ENCODE results near the gene PEX5L. TPM values are rescaled to one million over a fixed set of nuclear protein-coding genes. Genes with fewer than 3 reads are reported as not detected.
A peak's percentile ranks its signal among the peaks of the same experiment; 100 is the strongest.

Gene PEX5L
- total and polyA plus RNA-seq, 2 experiments from 2014 or later, result 6.3 to 7.0 TPM

GRCh38 chr3:179970746-179971145, 66.0 kb downstream of the PEX5L start:
- H3K9me3 Mint-ChIP-seq, result no peaks in the 10 kb centered on the region
- Histone ChIP-seq H3K4me3 (no peak overlapping the region), H3K9me2 (ENCODE audit: insufficient read depth) (peaks cover 3% of the 10 kb centered on the region; the same call in 1 of the 2 replicates), H4K20me1 (replicated peaks; ENCODE audit: insufficient read depth) (no peaks in the 10 kb centered on the region), H3F3A (replicated peaks; ENCODE audit: low read depth) (no peaks in the 10 kb centered on the region), H3K27me3 (ENCODE audit: insufficient read depth) (no peaks in the 10 kb centered on the region), H3K4me2 (no peak overlapping the region), H3K27ac (ENCODE audit: low read depth) (no peak overlapping the region), H3K36me3 (ENCODE audit: insufficient read depth) (no peaks in the 10 kb centered on the region), H3K79me2 (replicated peaks; ENCODE audit: insufficient read depth) (no peaks in the 10 kb centered on the region), H2AFZ (no peak overlapping the region), H3K4me1 (ENCODE audit: insufficient read depth) (no peaks in the 10 kb centered on the region; the same call in 1 of the 2 replicates)
- ATAC-seq, result no peak
- peaks cover 19% of the 10 kb centered on the region for H3K4me1 Mint-ChIP-seq
- no peak overlapping the region for H3K27ac Mint-ChIP-seq
- no peak for DNase-seq (ENCODE audit: low spot score)
- H3K27me3 Mint-ChIP-seq (ENCODE audit: insufficient read depth, low read depth, poor library complexity), result no peaks in the 10 kb centered on the region
- TF ChIP-seq ETS1 (IDR thresholded peaks at IDR 0.05) (no peak), POLR2AphosphoS5 (IDR thresholded peaks at IDR 0.05; ENCODE audit: low read depth) (no peak)
- no peak overlapping the region for H3K4me3 Mint-ChIP-seq
- H3K36me3 Mint-ChIP-seq (ENCODE audit: low read depth), result no peaks in the 10 kb centered on the region

- Mint-ChIP-seq H3K36me3 (ENCODE audit: low read depth) (no peaks in the 10 kb centered on the region), H3K9me3 (no peaks in the 10 kb centered on the region), H3K27ac (peak overlapping the region; percentile 91), H3K4me1 (peaks cover 18% of the 10 kb centered on the region), H3K27me3 (ENCODE audit: insufficient read depth, low read depth, poor library complexity) (no peaks in the 10 kb centered on the region), H3K4me3 (no peak overlapping the region)
- DNase-seq (ENCODE audit: low spot score) (no peak), ATAC-seq (no peak)
- Histone ChIP-seq H3K27me3 (ENCODE audit: insufficient read depth) (no peaks in the 10 kb centered on the region), H3K9me2 (ENCODE audit: insufficient read depth) (peaks cover 3% of the 10 kb centered on the region; the same call in 1 of the 2 replicates), H3K27ac (ENCODE audit: low read depth) (no peak overlapping the region), H3K4me1 (ENCODE audit: insufficient read depth) (no peaks in the 10 kb centered on the region; the same call in 1 of the 2 replicates), H3F3A (replicated peaks; ENCODE audit: low read depth) (no peaks in the 10 kb centered on the region), H3K79me2 (replicated peaks; ENCODE audit: insufficient read depth) (no peaks in the 10 kb centered on the region), H3K4me3 (no peak overlapping the region), H3K36me3 (ENCODE audit: insufficient read depth) (no peaks in the 10 kb centered on the region), H2AFZ (no peak overlapping the region), H3K4me2 (no peak overlapping the region), H4K20me1 (replicated peaks; ENCODE audit: insufficient read depth) (no peaks in the 10 kb centered on the region)
- TF ChIP-seq POLR2AphosphoS5 (IDR thresholded peaks at IDR 0.05; ENCODE audit: low read depth) (no peak), REST (IDR thresholded peaks at IDR 0.05; ENCODE audit: unreplicated experiment) (no peak), CTCF (conservative IDR thresholded peaks at IDR 0.05; ENCODE audit: low read depth in 2 of 2) (no peak), EZH2 (IDR thresholded peaks at IDR 0.05; ENCODE audit: low read depth, unreplicated experiment) (no peak), EZH2phosphoT487 (IDR thresholded peaks at IDR 0.05; ENCODE audit: unreplicated experiment) (no peak), ZNF462 (CRISPR knock-in tag; IDR thresholded peaks at IDR 0.05) (no peak), JUNB (IDR thresholded peaks at IDR 0.05; ENCODE audit: unreplicated experiment) (no peak), STAT1 (IDR thresholded peaks at IDR 0.05; ENCODE audit: unreplicated experiment) (no peak)
Measured at GRCh38 chr3:179969525-179969924, 67.2 kb downstream of the PEX5L start.
